GM13977 (cell line): ENCODE results near the gene CIT.

Experiments used
- DNase-seq: peaks from one replicate; pipeline ENCODE4 v3.0.0; 2012; ENCODE audit warnings: low spot score
- in situ Hi-C: fragments of 300-500 bp; cut with MboI; formaldehyde crosslinking; loops from one replicate; pipeline ENCODE4 v1.12.0; 2022; ENCODE audit warnings: low sequenced_read_pairs, low pct_unique_long_range_greater_than_20kb, mixed read lengths, inconsistent platforms; ENCODE audit not compliant: unreplicated experiment
- TF ChIP-seq, protein P1 (sequence below): IDR thresholded peaks from 2 replicates; pipeline ENCODE4 v1.5.1; 2012; ENCODE audit warnings: mild to moderate bottlenecking, control low read depth; ENCODE audit not compliant: insufficient read depth; ENCODE audit errors: extremely low read depth, missing control alignments

CIT gene

DNA sequence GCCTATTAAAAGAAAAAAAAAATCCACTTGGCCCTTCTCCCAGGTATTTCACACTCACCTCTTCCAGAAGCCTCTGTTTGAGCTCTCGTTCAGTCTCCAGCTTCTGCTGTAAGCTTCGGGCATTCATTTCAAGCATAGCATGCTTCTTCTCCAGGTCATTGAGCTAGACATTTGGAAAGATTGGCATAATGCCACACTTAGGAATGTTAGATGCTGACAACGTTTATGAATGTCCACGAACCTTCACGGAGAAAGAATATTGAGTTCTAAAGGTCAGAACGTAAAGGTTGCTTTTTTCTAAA lies 148.7 kb downstream of the CIT start:
- TF ChIP-seq, protein P1, sequence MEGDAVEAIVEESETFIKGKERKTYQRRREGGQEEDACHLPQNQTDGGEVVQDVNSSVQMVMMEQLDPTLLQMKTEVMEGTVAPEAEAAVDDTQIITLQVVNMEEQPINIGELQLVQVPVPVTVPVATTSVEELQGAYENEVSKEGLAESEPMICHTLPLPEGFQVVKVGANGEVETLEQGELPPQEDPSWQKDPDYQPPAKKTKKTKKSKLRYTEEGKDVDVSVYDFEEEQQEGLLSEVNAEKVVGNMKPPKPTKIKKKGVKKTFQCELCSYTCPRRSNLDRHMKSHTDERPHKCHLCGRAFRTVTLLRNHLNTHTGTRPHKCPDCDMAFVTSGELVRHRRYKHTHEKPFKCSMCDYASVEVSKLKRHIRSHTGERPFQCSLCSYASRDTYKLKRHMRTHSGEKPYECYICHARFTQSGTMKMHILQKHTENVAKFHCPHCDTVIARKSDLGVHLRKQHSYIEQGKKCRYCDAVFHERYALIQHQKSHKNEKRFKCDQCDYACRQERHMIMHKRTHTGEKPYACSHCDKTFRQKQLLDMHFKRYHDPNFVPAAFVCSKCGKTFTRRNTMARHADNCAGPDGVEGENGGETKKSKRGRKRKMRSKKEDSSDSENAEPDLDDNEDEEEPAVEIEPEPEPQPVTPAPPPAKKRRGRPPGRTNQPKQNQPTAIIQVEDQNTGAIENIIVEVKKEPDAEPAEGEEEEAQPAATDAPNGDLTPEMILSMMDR: no peak
- DNase-seq: no peak
- in situ Hi-C loops: no loop called here

DNA sequence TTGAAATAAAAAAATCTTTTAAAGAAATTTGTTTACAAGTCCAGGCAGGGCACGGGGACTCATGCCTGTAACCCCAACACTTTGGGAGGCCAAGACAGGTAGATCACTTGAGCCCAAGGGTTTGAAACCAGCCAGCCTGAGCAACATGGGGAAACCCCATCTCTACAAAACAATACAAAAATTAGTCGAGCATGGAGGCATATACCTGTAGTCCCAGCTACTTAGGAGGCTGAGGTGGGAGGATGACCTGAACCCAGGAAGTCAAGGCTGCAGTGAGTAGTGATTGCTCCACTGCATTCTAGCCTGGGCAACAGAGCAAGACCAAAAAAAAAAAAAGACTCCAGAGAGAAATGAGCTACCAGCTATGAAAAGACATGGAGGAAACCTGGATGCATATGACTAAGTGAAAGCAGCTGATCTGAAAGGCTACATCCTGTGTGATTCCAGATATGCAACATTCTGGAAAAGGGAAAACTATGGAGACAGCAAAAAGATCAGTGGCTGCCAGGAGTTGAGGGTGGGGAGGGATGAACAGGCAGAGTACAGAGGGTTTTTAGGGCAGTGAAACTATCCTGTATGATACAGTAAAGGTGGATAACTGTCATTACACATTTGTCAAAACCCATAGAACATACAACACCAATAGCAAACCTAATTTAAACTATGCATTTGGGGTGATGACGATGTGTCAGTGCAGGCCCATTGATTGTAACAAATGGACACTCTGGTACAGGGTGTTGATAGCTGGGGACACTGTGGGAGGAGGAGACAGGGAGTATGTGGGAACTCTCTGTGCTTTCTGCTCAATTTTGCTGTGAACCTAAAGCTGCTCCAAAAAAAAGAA lies 149.3 kb downstream of the CIT start:
- TF ChIP-seq, protein P1: no peak
- in situ Hi-C loops: no loop called here
- no peak for DNase-seq

- DNase-seq: no peak
- TF ChIP-seq, protein P1: no peak
- in situ Hi-C loops: no loop called here
Observed at GRCh38 chr12:119725523-119725922, 151.6 kb downstream of the CIT start.

DNA sequence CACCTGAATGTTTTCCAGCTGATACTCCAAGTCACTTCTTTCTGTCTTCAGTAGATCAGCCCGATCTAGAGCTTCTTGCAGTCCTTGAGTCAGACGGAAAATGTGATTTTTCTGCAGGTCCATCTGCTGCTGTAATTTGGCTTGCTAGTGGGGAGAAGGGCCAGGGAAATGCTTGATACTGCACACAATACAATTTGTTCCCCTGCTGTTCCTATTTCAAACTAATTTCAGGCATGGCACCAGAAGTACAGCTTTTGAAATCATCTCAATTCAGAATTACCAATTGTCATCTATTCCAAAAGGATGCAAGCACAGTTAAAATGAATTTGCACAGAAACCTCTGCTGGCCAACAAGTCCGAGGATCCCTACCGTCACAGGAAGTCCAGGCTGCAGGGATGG lies 155.8 kb downstream of the CIT start:
- in situ Hi-C loops: no loop called here
- TF ChIP-seq, protein P1: no peak
- DNase-seq: no peak

- TF ChIP-seq, protein P1: no peak
- in situ Hi-C loops: no loop called here
- no peak for DNase-seq
Observed at GRCh38 chr12:119720349-119720748, 156.8 kb downstream of the CIT start.

- in situ Hi-C loops: no loop called here
- no peak for DNase-seq
- TF ChIP-seq, protein P1: no peak
Observed at GRCh38 chr12:119718141-119718540, 159.0 kb downstream of the CIT start.
